Stimulated activated CD8-positive, alpha-beta memory T cell treated with anti-CD3 and anti-CD28 coated beads, Interleukin-12 subunit alpha, Interleukin-12 subunit beta, amount 100 ng/mL, for 24 hours (primary cell): ENCODE data around the gene ADGRL2.

Experiments used
- DNase-seq: peaks from one replicate; pipeline ENCODE4 v3.0.0-alpha.2; 2020; ENCODE audit errors: extremely low read depth

ADGRL2 gene

GRCh38 chr1:81907575-81907974 lies 106.8 kb downstream of the ADGRL2 start:
- DNase-seq = no peak

- DNase-seq = no peak
Observed at GRCh38 chr1:81912383-81912782, 111.6 kb downstream of the ADGRL2 start.

- DNase-seq = no peak
Observed at GRCh38 chr1:81915937-81916336, 115.2 kb downstream of the ADGRL2 start.

- DNase-seq = no peak
Observed at GRCh38 chr1:81920245-81920740, 119.6 kb downstream of the ADGRL2 start.

GRCh38 chr1:81920886-81921285 lies 120.2 kb downstream of the ADGRL2 start:
- DNase-seq = no peak

- no peak for DNase-seq
Observed at GRCh38 chr1:81921344-81921743, 120.6 kb downstream of the ADGRL2 start.

- no peak for DNase-seq
Observed at GRCh38 chr1:81921851-81922462, 121.2 kb downstream of the ADGRL2 start.

GRCh38 chr1:81922955-81923354 lies 122.2 kb downstream of the ADGRL2 start:
- DNase-seq = no peak

- DNase-seq = no peak
Observed at GRCh38 chr1:81929106-81929505, 128.4 kb downstream of the ADGRL2 start.

GRCh38 chr1:81936853-81937252 lies 136.1 kb downstream of the ADGRL2 start:
- DNase-seq = no peak

GRCh38 chr1:81937791-81938450 lies 137.2 kb downstream of the ADGRL2 start:
- DNase-seq = no peak

- DNase-seq = no peak
Observed at GRCh38 chr1:81948495-81948894, 147.8 kb downstream of the ADGRL2 start.

GRCh38 chr1:81949421-81949820 lies 148.7 kb downstream of the ADGRL2 start:
- no peak for DNase-seq

GRCh38 chr1:81950037-81950436 lies 149.3 kb downstream of the ADGRL2 start:
- DNase-seq = no peak

GRCh38 chr1:81950591-81951244 lies 150.0 kb downstream of the ADGRL2 start:
- no peak for DNase-seq

GRCh38 chr1:81954534-81955020 lies 153.8 kb downstream of the ADGRL2 start:
- no peak for DNase-seq

GRCh38 chr1:81967951-81968350 lies 167.2 kb downstream of the ADGRL2 start:
- no peak for DNase-seq

GRCh38 chr1:81970416-81970815 lies 169.7 kb downstream of the ADGRL2 start:
- DNase-seq = no peak

GRCh38 chr1:81974222-81974841 lies 173.6 kb downstream of the ADGRL2 start:
- DNase-seq = no peak

GRCh38 chr1:81974883-81975555 lies 174.3 kb downstream of the ADGRL2 start:
- no peak for DNase-seq

- DNase-seq = no peak
Observed at GRCh38 chr1:81976539-81976938, 175.8 kb downstream of the ADGRL2 start.

GRCh38 chr1:81978945-81979344 lies 178.2 kb downstream of the ADGRL2 start:
- DNase-seq = no peak
